Measurements from ENCODE around the gene RAPGEF4.

Gene RAPGEF4

DNA sequence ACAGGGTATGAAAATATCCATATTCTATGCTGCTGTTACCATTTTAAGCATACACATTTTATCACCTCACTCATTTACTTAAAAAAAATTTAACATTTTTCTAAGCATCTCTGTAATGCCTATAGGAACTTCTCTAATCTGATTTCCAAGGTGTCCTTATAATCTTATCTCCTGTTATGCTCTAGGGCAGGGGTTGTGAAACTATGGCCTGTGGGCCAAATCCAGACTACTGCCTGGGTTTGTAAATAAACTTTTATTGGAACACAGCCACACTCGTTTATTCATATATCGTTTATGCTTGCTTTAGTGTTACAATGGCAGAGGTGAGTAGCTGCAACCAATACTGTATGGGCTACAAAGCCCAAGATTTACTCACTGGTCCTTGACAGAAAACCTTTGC lies 151.6 kb downstream of the RAPGEF4 start:
- in situ Hi-C loops (cut with MboI; ENCODE audit: low sequenced_read_pairs, unreplicated experiment) = no loop called here
- TF ChIP-seq CTCF (IDR thresholded peaks at IDR 0.05; ENCODE audit: borderline replicate concordance, control extremely low read depth, extremely low read depth, insufficient read depth, missing control alignments) = no peak
- no peak for DNase-seq (ENCODE audit: low spot score)

DNA sequence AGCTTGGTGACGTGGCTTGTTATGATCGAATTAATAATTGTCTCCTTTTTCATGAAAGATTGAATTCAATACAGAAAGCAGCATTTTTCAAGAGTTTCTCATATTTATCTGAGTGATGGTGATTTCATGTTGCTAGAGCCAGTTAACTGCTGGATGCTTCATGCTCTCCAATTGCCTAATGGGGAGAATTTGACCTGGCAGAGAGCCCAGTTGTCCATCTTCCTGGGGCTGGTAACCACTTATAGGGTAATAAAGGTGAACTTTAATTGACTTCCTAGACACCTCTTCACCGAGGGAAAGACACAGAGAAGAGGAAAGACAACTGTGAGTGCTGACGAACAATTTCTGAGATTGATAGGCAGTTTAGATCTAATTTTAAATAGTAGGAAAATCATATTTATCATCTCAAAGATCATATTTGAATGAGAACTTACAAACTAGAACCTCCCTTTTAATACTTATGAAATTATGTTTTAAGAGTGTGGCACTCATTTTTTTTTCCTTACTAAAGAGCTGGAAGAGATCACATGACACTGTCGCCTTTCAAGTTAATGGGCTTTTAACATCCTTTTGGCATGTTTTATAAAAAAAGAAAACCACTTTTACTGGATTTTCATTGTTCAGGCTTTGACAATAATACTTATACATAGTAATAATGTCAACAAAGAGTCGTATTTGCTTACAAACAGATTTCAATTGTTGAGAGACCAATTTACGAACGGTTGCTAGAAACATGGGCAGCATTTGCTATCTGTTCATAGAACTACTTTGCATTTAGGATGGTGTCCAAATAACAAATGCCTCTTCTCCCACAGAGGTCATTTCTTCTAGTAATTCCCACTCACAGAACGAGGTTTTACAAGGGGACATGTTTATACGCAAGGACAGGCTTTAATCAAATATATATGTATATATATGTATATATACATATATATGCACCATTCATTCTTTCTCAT lies 153.3 kb downstream of the RAPGEF4 start:
- DNase-seq (ENCODE audit: low spot score) = no peak
- TF ChIP-seq CTCF (IDR thresholded peaks at IDR 0.05; ENCODE audit: borderline replicate concordance, control extremely low read depth, extremely low read depth, insufficient read depth, missing control alignments) = no peak
- in situ Hi-C loops (cut with MboI; ENCODE audit: low sequenced_read_pairs, unreplicated experiment) = no loop called here

GRCh38 chr2:172889768-172890430 lies 154.3 kb downstream of the RAPGEF4 start:
- in situ Hi-C loops (cut with MboI; ENCODE audit: low sequenced_read_pairs, unreplicated experiment) = no loop called here

GRCh38 chr2:172893111-172893510 lies 157.5 kb downstream of the RAPGEF4 start:
- no peak for DNase-seq (ENCODE audit: low spot score)
- no peak for TF ChIP-seq CTCF (IDR thresholded peaks at IDR 0.05; ENCODE audit: borderline replicate concordance, control extremely low read depth, extremely low read depth, insufficient read depth, missing control alignments)
- in situ Hi-C loops (cut with MboI; ENCODE audit: low sequenced_read_pairs, unreplicated experiment) = no loop called here

More at GRCh38 chr2:172889768-172890430, 154.3 kb downstream of the RAPGEF4 start:
- DNase-seq (ENCODE audit: low spot score) = no peak
- TF ChIP-seq CTCF (IDR thresholded peaks at IDR 0.05; ENCODE audit: borderline replicate concordance, control extremely low read depth, extremely low read depth, insufficient read depth, missing control alignments) = no peak

DNA sequence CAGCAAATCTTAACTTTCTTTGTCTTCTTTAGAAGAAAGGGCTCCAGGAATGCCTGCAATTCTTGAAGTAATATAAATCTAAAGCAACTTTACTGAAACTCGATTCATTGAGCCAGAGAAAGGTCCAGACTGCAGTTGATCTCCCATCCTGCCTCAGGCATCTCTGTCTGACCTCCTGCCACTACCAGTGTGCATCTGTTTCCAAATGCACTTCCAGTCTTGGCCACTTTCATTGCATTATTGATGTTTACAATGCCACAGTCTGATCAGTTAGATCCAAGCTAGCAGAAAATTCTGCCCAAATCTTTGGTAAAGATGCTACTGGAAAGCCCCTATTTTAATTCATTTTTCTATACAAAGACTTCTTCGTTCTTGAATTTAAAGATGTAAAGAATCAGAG lies 158.0 kb downstream of the RAPGEF4 start:
- DNase-seq (ENCODE audit: low spot score) = no peak
- no peak for TF ChIP-seq CTCF (IDR thresholded peaks at IDR 0.05; ENCODE audit: borderline replicate concordance, control extremely low read depth, extremely low read depth, insufficient read depth, missing control alignments)
- in situ Hi-C loops (cut with MboI; ENCODE audit: low sequenced_read_pairs, unreplicated experiment) = no loop called here

DNA sequence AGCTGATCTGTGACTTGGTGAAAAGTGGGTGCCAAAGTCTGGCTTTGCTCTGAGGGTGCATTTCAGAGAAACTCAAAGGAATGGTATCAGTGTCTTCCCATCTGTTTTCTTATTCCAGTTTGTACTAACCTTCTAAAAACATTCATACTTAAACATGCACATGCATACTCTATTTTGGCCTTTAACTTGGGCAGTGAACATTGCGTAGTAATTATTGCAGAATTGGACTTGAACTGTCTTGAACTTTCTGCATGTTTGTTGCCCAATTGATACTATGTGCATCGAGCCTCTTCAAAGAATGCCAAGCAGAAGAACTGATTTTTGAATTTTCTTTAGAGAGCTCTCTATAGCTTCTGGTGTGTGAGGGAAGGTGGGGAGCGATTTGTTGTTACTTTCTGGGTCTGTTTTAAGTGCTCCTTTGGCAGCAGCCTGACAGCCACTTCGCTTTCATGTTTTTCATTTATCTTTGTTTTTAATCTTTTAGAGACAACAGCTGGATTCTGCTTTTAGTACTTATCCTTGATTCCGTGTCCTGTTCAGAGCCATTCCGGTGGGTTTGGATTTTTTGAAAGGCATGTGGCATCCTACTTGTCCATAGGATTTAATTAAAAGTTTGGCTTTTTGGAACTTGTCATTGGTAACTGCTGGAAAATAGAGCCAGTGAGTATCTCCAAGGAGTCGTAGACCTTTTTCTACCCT lies 159.2 kb downstream of the RAPGEF4 start:
- TF ChIP-seq CTCF (IDR thresholded peaks at IDR 0.05; ENCODE audit: borderline replicate concordance, control extremely low read depth, extremely low read depth, insufficient read depth, missing control alignments) = no peak
- no peak for DNase-seq (ENCODE audit: low spot score)

More for the DNA sequence above, 159.2 kb downstream of the RAPGEF4 start:
- in situ Hi-C loops (cut with MboI; ENCODE audit: low sequenced_read_pairs, unreplicated experiment) = no loop called here
